T-helper 2 cell (primary cell): Measurements from ENCODE around the gene GGACT.
"Not testable (repeated sequence)": the region's sequence is repeated elsewhere in the genome, so short reads cannot be mapped to it uniquely, and the experiment has no call there.

Experiments
- DNase-seq, 5 experiments: peaks; one replicate each; pipeline versions ENCODE4 v3.0.0 to v3.0.0-alpha.2; 2012 to 2022

GGACT gene

DNA sequence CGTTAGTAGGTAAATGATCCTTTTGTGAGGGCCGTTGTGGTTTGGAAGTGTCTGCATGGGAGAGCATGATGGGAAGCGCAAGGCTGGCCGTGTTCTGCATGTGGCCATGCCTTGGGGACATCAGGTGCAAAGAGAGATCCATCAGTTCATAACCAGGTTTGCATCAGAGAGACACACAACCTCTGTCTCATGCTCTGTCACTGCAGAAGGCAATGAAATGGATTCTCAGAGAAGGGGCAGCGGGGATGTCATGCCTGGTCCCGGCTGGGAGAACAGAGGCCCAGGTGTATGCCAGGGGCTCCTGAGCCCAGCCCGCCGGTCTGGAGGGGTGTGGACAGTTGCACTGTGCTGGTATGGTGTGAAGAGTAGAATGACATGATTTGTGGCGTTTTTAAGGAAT lies 60.2 kb downstream of the GGACT start:
- no peak for DNase-seq

GRCh38 chr13:100527644-100528043 lies 60.9 kb downstream of the GGACT start:
- DNase-seq: no peak

DNA sequence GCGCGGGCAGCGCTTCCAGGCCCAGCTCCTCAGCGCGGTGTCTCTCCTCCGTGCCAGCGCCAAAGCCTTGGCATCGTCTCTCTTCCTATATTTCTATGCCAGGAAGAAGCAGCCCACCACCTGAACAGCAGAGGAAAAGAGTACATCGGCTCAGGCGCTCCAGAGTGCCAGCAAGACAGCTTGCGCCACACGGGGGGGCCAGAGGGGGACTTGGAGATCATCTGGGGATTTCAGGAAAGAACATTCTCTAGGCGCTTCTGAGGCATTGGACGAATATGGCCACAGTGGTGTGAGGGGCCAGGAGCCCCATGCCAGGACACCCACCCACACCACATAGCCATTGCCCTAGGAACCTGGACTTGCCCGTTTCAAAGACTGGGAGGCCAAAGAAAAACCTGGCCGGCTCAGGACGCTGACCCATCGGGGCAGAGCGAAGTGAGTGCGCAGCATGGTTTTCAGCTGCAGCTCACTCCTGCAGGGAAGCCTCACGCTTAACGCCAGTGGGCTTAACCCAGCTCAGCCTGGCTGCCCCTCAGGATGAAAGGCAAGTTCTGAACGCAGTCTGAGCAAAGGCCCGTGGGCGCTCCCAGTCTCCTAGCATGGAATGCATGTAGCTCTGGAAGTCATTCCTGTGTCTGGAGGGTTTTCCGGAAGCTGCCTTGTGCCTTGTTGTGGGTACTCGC lies 62.1 kb downstream of the GGACT start:
- DNase-seq: no peak

DNA sequence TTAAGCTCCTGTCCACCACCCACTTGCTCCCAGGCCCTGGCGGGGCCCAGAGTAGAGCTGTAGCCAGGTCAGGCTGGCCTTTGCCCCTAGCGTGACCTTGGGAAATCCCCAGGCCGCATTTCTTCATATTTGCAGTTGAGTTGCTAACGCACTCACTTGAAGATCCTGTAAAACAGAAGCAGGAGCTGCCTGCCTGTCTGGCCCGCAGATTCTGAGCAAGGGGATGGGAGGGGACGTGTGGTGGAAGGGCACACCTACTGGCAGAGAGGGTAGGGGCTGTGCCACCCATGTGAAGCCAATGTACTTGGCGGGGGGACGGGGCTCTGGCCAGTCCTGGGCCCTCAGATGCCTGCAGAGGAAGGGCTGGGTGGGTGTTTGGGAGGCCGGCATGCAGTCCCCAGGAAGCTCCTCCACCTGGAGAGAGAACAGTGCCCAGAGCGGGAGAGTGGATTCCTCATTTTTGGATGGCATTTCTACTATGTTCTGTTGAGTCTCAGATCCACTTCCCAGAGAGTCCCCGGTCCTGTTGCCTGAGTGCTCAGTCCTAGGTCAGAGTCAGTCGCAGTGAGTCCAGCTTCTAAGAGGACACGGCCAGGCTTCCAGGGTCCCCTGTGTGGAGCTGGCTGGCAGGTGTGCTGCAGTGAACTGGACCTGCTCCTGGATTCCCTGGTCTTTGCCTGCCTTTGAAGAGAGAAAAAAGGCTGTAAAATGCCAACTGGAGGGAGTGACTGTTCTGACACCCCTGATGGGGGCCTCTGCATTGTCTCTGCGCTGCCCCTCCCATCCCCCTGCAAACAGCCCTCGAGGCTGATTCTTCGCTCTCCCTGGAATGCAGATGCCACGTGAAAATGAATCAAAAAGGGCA lies 62.9 kb downstream of the GGACT start:
- no peak for DNase-seq

DNA sequence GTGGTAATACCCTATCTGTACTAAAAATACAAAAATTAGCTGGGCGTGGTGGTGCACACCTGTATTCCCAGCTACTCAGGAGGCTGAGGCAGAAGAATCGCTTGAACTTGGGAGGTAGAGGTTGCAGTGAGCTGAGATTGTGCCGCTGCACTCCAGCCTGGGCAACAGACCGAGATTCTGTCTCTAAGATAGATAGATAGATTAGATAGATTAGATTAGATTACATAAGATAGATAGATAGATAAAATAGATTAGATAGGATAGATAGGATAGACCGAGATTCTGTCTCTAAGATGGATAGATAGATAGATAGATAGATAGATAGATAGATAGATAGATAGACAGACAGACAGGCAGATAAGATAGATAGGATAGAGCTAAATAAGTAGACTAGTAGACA lies 63.9 kb downstream of the GGACT start:
- DNase-seq: not testable (repeated sequence)

DNA sequence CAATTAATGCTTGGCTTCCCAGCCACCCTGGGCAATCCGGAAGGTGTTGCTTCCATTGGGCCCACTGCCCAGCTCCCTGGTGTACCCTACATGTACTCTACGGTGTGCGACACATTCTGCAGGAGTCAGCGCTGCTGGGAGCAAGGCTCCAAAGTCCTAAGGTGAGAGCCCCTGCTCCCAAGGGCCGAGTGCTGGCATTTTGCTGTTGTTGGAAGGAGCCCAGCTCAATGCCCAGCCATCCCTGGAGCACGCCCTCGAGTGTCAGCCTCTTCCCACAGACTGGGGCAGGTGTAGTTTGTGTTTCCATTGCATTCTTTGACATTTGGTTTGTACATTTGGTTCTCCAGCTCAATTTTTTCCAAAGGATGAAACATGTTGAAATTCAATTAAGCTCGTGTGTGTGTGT lies 64.6 kb downstream of the GGACT start:
- no peak for DNase-seq

DNA sequence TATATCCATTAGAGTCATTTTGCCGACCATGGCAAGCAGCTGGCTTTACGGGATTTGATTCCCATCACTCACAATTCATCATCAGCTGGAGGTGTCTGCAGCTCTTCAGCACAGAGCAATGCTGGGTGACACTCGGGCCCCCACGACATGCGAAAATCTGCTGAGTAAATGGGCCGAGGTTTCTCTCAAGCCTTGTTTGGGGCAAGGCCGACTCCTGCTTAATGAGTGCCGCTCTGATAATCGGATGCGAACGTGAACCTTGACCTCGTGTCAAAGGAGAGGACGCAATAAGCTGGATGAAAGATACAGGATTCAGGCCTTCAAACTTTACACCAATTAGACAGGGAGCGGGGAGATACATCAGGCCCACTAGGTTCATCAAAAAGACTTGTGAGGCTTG lies 65.2 kb downstream of the GGACT start:
- no peak for DNase-seq

- DNase-seq: no peak
Measured at GRCh38 chr13:100522618-100523309, 65.8 kb downstream of the GGACT start.

GRCh38 chr13:100521851-100522617 lies 66.6 kb downstream of the GGACT start:
- DNase-seq: peak in 1 of 5 experiments; percentile 67

GRCh38 chr13:100520936-100521850 lies 67.4 kb downstream of the GGACT start:
- DNase-seq: peak in 1 of 5 experiments; percentile 20

- no peak for DNase-seq
Measured at GRCh38 chr13:100519626-100520025, 69.0 kb downstream of the GGACT start.

DNA sequence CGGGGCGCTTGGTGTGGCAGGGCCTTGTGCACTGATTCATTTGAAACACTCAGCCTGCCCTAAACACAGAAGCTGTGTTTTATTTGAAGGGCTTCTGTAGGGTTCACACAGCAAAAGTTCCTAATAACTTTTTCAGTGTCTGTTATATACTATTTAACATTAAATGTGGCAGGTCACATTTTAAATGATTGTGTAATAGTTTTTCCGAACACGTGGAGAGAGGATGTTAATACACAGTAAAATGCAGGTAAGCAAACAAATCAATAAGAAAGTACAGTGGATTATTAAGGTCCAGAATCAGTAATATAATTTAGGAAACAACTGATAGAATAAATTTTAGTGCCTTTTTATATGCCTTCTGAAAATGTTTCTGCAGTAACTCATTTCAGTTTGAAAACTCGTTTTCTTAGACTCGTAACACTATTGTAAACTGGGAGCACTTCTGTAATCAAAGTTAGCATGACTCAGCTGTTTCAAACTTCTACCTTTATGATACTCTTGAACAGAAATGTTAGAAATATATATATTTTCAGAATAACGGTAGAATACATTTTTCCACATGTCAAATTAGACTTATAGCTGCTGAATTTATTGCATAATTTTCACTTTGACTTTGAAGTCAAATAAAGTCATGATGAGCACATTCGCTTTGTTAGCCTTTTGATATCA lies 70.1 kb downstream of the GGACT start:
- DNase-seq: no peak

GRCh38 chr13:100517728-100518127 lies 70.9 kb downstream of the GGACT start:
- DNase-seq: peak in 1 of 5 experiments; percentile 90

DNA sequence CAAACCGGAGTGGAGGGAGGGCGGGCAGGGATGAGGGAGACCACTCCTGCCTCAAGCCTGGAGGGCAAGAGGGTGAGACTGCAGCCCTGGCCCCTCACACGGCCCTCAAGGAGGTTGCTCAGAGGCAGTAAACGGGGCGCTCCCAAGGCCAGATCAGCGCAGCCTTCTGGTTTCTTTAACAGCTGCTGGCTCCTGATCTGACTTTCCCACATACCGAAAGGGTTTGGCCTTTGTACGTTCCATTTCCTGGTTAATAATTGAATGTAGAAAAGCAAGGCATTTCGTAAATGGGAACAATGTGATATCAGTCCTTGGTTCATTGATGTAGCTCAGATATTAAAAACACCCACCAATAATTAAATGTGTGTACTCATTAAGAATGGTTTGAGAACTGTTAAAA lies 71.5 kb downstream of the GGACT start:
- DNase-seq: peak in 1 of 5 experiments; percentile 35

DNA sequence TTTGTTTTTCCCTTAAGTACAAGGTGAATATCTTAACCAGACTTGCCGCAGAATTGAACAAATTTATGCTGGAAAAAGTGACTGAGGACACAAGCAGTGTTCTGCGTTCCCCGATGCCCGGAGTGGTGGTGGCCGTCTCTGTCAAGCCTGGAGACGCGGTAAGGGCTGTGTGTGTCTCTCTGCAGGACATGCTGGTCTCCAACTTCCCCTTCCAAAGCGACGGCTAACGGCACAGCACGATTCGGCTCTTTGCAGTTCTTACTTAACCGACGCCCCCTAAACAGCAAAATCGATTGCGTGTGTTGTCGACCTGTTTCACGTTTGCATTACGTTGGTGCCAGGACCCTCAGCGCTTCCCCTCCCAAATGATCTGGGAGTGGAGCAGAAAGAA lies 73.2 kb downstream of the GGACT start:
- DNase-seq: no peak

GRCh38 chr13:100514788-100515409 lies 73.7 kb downstream of the GGACT start:
- peak; percentile 30 to 79 (median 59) for DNase-seq

- DNase-seq: no peak
Measured at GRCh38 chr13:100513987-100514670, 74.5 kb downstream of the GGACT start.

DNA sequence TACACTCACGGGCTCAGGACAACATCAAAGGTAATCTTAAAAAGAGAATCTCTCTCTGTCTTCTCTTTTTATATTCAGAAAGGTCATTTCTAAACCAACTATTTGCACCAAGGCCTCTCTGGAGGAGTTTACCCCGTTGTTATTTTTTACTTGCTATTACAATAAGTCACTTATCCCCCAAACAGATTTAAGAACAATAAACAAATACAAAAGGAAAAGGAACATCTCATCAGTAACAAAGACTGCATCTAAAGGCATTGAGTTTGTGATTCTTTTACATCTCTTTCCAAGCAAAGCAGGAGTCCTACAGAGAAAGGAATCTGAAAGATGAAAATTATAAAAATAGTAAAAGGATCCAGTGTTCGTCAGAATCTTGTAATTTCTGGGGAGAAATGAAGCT lies 75.4 kb downstream of the GGACT start:
- DNase-seq: no peak

DNA sequence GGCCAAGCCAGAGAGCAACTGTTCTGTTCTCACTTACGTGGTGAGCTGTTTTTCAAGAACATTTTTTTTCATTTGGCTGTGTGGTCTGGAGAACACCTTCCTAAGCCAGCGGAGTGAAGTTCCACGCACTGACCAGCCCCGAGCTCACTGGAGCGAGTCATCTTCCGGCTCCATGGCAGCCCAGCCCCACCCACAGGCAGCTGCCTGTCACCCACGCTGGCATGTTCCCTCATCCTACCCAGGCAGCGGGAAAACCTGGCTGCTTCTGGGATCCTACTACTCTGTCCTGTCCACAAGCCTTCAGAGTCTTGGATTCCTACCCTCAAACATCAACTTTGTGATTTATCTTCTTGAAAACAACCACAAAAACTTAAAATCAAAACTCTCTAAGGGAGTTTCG lies 76.2 kb downstream of the GGACT start:
- DNase-seq: no peak

- no peak for DNase-seq
Measured at GRCh38 chr13:100511466-100511865, 77.1 kb downstream of the GGACT start.
